Measurements from ENCODE around the gene CENPT. TPM values are rescaled to one million over a fixed set of nuclear protein-coding genes. Genes with fewer than 3 reads are reported as not detected.
A peak's percentile ranks its signal among the peaks of the same experiment; 100 is the strongest.

The CENPT gene
- total and polyA plus RNA-seq, 2 of the 13 experiments (the other 11 are each of a cell fraction or from before 2014, with no cell fraction given) = 40.9 to 43.3 TPM

DNA sequence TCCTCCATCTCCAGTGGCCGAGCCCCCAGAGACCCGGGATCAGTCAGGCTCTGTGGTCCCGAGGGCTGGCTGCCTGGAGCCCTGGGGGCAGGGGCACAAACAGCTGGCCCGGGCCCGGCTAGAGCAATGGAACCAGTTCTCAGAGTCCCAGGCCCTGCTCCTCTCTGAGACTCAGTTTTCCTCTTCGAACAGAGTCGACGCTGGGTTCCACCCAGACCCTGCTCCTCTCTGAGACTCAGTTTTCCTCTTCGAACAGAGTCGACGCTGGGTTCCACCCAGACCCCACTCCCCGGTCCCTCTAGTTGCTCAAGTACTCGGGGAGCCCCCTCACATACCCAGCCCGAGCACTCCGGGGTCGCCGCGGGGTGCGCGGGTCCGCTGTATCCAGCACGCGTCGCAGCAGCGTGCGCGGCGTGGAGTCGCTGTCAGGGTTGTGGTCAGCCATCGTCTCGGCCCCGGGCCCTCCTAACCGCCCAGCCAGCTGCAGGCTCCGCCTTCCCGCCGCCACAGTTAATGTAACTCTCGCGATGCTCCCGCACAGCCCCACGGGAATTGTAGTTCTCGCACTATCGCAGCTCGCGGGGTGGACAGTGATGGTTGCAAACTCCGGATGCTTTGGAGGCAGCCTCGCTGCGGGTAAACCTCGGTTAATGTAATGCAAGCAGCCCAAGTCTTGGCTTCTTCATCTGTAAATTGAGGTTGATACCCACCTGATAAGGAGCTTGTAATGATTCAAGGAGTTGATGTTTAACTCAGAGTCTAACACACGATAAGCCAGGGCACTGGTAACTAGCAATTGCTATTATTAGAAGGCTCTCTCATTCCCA is 13.9 kb downstream of the CENPT start (continued):
- TF ChIP-seq ZNF574 (CRISPR knock-in tag; IDR thresholded peaks at IDR 0.05) (peak; percentile 89), ZNF724P (CRISPR knock-in tag; IDR thresholded peaks at IDR 0.05; ENCODE audit: borderline replicate concordance) (peak; percentile 47; the same call in 1 of the 2 replicates), SAP130 (CRISPR knock-in tag; IDR thresholded peaks at IDR 0.05; ENCODE audit: low read depth) (peak; percentile 96), ZNF17 (CRISPR knock-in tag; IDR thresholded peaks at IDR 0.05) (peak; percentile 71; the same call in 1 of the 2 replicates), ZNF782 (CRISPR knock-in tag; IDR thresholded peaks at IDR 0.05; ENCODE audit: borderline replicate concordance) (no peak), RAD51 (IDR thresholded peaks at IDR 0.05; ENCODE audit: borderline replicate concordance) (no peak), FOXM1 (CRISPR knock-in tag; IDR thresholded peaks at IDR 0.05) (peak; percentile 71; the same call in 1 of the 2 replicates), EP300 (IDR thresholded peaks at IDR 0.05; ENCODE audit: low read depth in 2 of 2, low read length in 2 of 2) (0 out of 4 replicates have a peak, but pooled peaks of 1 of the 2 experiments have one; percentile 41), EP300 (CRISPR knock-in tag; IDR thresholded peaks at IDR 0.05; ENCODE audit: borderline replicate concordance) (peak; percentile 29; the same call in 1 of the 2 replicates), ZNF841 (CRISPR knock-in tag; IDR thresholded peaks at IDR 0.05; ENCODE audit: borderline replicate concordance) (no peak), BRCA1 (CRISPR knock-in tag; IDR thresholded peaks at IDR 0.05) (no peak), FOXA3 (CRISPR knock-in tag; IDR thresholded peaks at IDR 0.05) (peak; percentile 69), ZNF451 (CRISPR knock-in tag; IDR thresholded peaks at IDR 0.05) (peak; percentile 41), SP5 (CRISPR knock-in tag; IDR thresholded peaks at IDR 0.05; ENCODE audit: borderline replicate concordance, low read depth) (peak; percentile 53; the same call in 1 of the 2 replicates), ZNF552 (CRISPR knock-in tag; IDR thresholded peaks at IDR 0.05; ENCODE audit: borderline replicate concordance) (no peak), TOPORS (CRISPR knock-in tag; IDR thresholded peaks at IDR 0.05) (peak; percentile 89), LRRFIP1 (CRISPR knock-in tag; conservative IDR thresholded peaks at IDR 0.05) (no peak), ZNF768 (CRISPR knock-in tag; IDR thresholded peaks at IDR 0.05) (peak; percentile 80; the same call in 1 of the 2 replicates), PHB2 (IDR thresholded peaks at IDR 0.05; ENCODE audit: partially characterized antibody) (no peak)
- TF ChIP-seq, protein P1, sequence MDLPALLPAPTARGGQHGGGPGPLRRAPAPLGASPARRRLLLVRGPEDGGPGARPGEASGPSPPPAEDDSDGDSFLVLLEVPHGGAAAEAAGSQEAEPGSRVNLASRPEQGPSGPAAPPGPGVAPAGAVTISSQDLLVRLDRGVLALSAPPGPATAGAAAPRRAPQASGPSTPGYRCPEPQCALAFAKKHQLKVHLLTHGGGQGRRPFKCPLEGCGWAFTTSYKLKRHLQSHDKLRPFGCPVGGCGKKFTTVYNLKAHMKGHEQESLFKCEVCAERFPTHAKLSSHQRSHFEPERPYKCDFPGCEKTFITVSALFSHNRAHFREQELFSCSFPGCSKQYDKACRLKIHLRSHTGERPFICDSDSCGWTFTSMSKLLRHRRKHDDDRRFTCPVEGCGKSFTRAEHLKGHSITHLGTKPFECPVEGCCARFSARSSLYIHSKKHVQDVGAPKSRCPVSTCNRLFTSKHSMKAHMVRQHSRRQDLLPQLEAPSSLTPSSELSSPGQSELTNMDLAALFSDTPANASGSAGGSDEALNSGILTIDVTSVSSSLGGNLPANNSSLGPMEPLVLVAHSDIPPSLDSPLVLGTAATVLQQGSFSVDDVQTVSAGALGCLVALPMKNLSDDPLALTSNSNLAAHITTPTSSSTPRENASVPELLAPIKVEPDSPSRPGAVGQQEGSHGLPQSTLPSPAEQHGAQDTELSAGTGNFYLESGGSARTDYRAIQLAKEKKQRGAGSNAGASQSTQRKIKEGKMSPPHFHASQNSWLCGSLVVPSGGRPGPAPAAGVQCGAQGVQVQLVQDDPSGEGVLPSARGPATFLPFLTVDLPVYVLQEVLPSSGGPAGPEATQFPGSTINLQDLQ (CRISPR knock-in tag; IDR thresholded peaks at IDR 0.05) = no peak; the same call in 1 of the 2 replicates
- TF ChIP-seq, protein P2, sequence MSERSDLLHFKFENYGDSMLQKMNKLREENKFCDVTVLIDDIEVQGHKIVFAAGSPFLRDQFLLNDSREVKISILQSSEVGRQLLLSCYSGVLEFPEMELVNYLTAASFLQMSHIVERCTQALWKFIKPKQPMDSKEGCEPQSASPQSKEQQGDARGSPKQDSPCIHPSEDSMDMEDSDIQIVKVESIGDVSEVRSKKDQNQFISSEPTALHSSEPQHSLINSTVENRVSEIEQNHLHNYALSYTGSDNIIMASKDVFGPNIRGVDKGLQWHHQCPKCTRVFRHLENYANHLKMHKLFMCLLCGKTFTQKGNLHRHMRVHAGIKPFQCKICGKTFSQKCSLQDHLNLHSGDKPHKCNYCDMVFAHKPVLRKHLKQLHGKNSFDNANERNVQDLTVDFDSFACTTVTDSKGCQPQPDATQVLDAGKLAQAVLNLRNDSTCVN (CRISPR knock-in tag; IDR thresholded peaks at IDR 0.05; ENCODE audit: borderline replicate concordance) = peak; percentile 34; the same call in 1 of the 2 replicates
